Hindlimb muscle (tissue), 1 donor: ENCODE measurements around the gene SFRP4. TPM values are rescaled to one million over a fixed set of nuclear protein-coding genes. Genes with fewer than 3 reads are reported as not detected.
"Not testable (repeated sequence)": the region's sequence is repeated elsewhere in the genome, so short reads cannot be mapped to it uniquely, and the experiment has no call there.

Source experiments
- DNase-seq: peaks from one replicate; pipeline ENCODE4 v3.0.0-alpha.2; 2013
- polyA plus RNA-seq: library from polyadenylated mRNA; unstranded; fragments of 120-200 nt; gene quantifications from one replicate; pipeline ENCODE4 v1.2.1, GENCODE V29; 2013; ENCODE audit not compliant: insufficient read length

Gene SFRP4
- 7.8 TPM for polyA plus RNA-seq

DNA sequence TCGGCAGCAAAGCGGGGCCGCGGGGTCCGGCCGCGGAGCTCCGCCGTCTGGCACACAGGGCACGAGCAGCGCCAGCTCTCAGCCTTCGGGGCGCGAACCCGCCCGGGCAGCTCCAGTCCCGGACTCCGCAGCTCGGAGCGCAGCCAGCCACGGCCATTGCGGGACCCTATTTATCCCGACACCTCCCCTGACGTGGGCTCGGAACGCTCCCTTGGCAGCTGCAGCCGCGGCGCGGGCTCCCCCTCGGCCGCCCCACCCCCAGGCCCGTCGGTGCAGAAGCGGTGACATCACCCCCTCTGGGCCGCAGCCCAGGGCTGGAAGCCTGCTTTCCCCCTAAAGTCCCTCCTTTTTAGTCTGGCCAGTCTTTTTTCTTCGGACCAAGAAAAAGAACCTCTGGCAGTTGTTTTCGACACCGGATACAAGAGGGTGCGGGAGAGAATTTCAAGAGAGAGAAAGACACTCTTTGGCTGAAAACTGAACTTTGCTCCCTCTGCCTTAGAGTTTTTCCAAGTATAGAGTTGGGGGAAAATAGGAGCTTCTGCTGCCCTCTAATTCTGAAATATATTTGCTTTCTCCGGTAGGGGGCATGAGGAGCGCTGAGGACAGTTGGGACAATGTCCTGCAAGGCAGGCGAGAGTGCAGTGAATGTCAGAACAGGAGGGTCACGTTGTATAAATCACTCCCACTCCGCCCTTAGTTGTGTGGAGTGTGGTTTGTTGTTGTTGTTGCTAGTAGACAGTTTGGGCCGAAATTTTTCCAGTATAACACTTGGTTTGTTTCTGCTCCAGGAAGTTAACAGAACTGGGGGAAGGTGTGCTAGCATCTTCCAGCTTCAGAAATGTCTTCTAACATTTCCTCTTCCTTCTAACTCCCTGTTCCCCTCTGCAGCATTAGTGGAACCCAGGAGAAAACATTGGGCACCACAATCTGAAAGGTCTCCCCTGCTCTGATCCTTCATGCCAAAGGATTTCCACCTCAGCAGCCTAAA lies at the start of gene SFRP4:
Gene SFRP4 (minus strand): TSS at position 145 of the 988 bp plus-strand sequence. CDS start 280 bp downstream, outside the sequence.
- peak; percentile 91 for DNase-seq

DNA sequence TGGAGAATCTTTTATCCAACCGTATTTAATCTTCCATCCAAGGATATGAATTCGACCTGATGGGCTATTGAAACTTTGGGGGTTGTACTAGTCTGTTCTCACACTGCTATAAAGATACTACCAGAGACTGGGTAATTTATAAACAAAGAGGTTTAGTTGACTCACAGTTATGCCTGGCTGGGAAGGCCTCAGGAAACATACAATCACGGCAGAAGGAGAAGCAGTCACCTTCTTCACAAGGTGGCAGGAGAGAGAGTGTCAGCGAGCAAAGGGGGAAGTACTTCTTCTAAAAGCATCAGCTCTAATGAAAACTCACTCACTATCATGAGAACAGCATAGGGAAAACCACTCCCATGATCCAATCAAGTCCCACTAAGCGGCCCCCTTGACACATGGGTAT lies 47.6 kb upstream of the SFRP4 start:
- DNase-seq: no peak

DNA sequence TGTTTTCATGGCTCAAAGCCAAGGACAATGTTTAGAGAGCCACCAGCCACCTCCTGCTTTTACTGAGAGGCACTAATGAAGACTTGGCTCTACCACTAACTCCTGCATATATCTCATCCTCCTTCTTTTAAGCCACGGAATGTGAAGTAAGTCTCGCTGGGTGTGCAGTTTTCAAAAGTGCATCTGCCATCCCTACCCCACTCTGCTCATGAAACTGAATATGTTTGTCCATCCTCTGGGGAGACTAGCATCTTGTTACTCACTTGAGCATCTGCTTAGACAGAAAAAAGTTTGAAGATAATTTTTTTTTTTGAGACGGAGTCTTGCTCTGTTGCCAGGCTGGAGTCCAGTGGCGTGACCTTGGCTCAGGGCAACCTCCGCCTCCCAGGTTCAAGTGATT lies 44.6 kb upstream of the SFRP4 start:
- no peak for DNase-seq

DNA sequence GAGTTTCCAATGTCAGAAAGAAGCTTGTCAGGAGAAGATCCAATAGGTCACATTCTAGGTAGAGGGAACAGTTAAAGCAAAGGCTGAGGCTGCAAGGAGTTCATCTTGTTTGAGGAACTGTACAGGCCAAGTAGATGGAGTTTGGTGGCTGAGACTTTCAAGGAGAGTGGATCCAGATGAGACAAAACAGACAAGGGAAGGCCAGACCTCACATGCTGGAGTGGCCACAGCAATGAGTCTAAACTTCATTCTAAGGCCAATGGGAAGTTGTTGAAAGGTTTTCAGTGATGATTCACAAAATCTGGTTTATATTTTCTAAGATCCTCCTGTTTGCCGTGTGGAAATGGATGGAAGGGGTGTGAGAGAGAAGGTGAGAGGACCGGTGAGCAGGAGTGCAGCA lies 43.9 kb upstream of the SFRP4 start:
- DNase-seq: no peak

DNA sequence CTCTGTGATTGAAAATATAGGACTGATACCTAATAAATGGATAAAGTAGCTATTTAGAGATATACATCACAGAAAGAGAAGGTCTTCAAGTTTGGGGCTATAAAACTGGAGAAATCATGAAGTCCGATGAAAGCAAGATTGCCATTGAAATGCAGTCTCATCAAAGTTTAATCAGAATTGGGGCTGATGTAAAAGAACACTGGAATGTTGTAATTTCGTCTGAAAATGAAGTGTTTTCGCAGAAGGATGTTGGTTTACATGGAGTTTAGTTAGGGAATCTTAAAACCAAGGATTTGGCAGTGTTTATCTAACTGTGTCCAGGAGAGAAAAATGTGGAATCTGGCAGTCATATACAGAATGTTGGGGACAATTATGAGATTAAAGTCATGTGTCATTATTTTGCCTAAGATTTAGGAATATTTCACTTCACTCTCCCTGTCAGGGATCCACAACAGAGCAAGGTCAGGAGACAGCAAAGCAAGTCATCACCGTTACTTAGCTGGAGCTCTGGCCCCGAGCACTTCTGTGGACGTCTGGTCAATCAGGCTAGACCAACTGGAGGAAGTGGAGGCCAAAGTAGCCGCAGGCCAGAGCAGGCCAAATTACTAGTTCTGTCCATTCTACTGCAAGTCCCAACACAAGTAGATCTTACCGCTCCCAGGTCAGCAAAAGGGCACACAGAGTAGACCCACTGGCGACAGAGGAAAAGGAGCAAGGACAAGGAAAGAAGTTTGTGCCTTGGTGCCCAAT lies 40.8 kb upstream of the SFRP4 start:
- DNase-seq: no peak

DNA sequence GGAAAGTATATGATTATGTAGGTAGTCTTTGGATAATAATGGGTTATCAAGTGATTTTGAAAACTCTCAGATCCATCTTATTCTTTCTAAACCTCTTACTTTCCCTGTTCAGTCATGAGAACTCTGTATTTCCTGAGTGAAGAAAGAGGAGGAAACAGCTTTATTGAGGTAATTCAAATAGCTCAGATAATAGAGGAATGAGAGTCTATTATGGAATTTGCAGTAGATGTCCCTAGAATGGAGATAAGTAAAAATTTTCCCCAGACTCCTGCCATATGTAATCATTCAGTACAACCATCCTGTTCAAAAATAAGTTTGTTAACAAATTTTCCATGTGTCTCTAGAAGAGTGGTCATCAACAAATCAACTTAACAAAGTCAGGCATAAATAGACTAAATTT lies 40.2 kb upstream of the SFRP4 start:
- no peak for DNase-seq

DNA sequence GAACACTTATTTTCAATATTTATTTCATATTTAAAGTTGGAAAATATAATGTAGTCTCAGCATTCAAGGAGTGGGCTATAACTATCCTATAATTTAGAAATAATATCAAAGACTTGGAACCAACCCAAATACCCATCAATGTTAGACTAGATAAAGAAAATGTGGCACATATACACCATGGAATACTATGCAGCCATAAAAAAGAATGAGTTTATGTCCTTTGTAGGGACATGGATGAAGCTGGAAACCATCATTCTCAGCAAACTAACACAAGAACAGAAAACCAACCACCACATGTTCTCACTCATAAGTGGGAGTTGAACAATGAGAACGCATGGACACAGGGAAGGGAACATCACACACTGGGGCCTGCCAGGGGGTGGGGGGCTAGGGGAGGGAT lies 37.6 kb upstream of the SFRP4 start:
- DNase-seq: not testable (repeated sequence)

DNA sequence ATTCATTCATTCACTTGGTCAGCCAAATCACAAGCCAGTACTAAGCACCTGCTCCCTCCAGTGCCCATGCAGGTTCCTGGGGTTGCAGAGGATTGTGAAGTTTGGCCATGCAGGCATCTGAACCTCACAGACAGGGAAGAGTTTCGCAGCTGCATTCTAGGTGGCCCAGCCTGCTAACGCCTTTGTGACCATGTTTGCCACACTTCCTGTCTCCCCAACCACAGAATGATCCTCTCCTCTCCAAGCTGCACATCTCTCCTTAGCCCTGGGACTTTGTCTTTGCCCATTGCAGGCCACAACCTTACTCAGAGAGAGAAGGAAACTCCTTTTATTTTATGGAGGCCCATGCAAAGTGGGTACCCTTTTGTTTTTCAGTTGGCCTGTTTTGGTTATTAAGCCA lies 35.6 kb upstream of the SFRP4 start:
- no peak for DNase-seq

DNA sequence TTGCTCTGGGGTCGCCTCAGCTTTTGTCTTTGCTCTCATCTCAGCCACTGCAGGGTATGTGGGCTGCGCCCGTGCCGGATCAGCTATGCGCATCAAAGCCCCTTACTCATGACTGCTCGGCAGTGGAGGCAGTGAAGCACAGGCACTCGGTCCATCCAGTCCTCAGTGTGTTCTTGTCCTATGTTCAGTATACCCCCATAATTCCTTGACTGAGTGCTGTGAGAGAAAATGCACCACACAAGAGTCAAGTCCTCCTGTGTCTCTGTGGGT lies 31.3 kb upstream of the SFRP4 start:
- DNase-seq: no peak

DNA sequence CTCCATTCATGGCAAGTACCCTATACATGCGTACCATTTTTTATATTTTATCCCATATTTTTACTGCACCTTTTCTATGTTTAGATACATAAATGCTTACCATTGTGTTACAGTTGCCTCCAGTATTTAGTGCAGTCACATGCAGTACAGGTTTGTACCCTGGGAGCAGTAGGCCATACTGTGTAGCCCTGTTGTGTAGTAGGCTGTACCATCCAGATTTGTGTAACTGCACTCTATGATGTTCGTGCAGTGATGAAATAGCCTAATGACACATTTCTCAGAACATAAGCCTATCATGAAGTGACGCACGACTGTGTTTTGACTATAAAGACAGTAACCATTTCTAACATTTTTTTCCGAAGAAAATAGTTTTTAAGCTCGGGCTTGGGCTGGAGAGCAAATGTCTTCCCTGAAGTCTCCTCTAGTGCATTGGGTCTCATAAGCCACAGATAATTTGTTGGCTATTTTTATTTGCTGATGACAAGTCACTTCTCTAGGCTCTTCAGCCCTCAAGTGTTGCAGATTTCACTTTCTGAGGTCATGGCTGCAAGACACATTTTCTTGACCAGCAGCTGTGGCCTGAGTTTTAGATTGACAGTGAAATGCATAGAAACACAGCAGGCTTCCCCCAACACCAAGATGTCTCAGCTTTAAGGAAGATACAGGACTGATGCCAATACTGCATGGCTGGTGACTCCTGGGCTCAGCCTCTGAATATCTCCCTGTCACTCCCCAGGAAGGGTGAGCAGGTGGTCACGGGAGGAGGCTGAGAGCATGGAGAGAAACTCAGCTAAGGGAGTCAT lies 30.7 kb upstream of the SFRP4 start:
- no peak for DNase-seq

DNA sequence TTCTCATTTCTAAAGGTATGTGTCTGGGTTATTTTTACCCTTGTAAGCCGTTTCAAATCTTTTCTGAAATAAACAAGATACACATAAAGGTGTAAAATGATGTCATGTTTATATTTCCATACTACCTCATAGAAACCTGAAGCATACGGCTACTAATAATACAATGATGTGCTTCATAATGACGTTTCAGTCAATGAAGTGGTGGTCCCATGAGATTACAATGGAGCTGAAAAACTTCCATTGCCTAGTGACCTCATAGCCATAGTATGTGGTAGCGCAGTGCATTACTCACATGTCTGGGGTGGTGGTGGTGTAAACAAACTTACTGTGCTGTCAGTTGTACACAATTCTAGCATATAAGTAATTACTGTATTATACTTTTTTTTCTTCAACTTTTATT lies 28.7 kb upstream of the SFRP4 start:
- no peak for DNase-seq

DNA sequence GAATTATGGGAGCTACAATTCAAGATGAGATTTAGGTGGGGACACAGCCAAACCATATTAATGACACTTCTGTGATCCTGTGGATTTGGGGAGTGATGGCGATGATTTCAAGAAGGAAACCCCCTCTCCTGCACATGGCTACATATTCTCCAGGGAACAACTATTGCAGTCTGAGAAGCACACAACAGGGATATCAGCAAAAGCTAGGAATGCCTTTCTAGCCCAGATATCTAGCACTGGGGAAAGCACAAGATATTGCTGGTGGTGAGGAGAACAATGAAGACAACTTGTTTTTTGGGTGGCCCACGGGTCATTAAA lies 28.1 kb upstream of the SFRP4 start:
- no peak for DNase-seq

DNA sequence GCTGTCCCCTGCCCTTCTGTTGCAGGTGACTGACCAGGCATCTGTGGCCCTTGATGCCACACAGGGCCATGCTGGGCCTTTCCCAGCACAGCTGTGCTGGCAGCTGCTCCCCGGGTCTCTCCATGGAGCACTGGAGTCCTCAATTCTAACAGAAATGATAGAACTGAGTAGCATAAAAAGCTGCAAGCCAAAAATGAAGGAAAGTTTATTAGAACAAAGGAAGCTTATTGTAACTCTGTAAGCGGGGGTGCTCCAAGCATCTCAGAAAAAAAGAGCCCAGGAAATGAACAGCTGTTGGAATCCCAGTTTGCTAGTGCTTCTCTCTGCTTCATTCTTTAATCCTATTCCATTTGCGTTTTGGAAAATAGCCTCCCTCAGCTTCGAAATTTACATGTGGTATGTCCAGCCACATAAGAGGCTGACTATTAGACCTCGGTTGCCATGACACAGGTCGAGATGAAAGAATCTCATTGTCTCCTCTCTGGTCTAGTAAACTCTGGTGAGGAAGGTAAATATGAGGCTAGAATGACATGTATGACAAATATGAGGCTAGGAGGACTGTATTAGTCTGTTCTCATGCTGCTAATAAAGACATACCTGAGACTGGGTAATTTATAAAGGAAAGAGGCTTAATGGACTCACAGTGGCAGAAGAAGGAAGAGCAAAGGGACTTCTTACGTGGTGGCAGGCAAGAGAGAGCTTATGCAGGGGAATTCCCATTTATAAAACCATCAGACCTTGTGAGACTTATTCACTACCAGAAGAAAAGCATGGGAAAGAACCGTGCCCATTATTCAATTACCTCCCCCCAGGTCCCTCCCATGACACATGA lies 27.5 kb upstream of the SFRP4 start:
- DNase-seq: peak; percentile 55

DNA sequence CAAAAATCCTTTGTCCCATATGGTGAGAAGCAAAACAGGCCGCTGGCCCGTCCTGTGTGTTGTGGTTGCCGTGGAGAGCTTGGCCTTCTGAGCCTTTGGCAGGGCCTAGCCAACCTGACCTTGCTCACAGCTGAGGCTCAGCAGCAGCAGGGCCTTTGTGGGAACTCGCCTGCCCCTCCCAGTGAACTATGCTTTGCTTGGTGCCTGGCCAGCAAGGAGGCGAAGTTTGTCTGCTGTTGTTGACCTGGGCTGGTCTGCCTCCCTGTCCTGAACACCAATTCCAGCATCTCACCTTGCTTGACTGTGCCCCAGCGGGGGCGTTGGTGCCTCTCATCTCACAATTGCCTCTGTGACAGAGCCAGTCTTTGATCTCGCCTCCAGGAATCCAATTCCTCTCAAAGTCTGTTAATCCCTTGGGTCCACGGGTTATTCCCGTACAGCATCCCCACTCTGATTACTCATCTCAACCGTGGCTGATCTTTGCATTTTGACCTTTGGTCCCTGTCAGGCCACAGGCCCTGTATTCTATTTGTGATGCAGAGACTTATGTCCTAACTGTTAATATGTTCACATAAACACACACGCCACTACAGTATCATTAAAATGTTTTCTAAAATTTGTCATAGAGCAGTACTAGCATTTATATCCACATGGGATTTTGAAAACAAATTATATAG lies 26.5 kb upstream of the SFRP4 start:
- DNase-seq: peak; percentile 55

DNA sequence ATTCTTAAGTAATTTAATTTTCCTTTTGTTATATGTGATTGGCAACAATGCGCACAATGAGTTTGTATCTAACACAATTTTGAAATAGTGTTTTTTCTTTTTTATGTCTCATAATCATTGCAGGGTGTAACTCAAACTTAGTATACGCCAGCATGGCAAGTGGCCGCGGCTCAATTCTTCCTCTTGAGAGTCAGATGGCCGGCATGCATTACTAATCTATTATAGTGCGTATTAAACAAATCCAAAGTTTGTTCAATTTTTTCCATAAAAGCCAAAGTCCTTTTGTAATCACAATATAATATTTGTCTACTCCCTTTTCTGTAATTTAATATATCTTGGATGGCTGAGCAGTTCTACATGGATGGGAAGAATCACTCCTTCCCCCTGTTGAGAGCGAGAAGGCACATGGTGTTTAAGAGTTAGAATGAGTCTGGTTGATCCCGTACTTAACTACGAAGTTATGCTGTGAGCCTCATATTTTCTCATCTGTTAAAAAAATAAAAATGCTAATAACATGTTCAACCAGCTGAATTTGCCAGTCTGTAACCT lies 16.5 kb upstream of the SFRP4 start:
- no peak for DNase-seq

DNA sequence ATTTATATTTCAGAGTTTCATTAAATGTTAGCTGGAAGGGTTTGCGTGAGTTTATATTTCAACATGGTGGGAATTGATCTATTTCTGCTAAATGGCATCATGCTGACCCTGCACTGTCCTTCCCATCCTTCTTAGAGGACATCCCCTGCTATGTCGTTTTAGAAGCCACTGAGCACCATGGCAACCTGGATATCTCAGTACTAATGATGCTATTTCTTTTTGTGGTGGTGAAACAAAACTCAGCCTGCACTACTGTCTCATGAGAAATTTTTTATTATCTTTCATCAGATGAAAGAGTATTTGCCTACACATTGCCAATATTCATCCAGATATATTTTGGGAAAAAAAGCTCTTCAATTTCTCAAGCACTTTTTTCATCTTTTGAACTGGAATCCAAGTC lies 15.9 kb upstream of the SFRP4 start:
- DNase-seq: no peak

DNA sequence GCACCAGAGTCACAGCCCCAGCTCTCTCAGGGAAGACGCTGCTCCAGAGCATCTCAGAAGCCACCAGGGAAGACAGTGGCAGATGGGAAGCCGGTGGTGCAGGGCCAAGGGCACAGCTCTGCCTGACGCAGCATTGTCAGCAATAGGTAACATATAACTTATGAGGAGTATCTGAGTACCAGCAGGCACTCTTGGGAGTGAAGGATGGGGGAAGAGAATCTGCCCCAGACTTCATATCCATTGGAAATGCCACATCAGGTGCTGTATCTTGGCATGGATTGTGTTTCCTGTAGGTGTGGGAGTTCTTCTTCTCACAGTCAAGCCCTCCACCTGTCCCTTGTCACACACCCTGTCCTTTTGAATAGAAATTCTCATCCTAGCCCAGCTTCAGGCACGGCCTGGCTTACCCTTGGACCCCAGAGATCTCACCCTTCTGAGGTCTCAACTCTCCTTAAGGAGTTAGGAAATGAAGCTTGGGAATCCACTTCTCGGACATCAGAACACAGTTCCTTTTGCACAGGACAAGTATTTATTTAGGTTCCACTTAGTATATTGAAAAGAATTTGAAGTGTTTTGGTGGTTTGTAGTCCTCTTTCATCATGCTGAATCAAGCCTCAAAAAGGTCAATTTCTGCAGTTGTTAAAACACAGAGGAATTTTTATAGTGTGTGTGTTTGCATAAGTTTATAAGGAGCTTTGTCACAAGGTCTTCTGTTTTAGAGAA lies 13.8 kb upstream of the SFRP4 start:
- no peak for DNase-seq

DNA sequence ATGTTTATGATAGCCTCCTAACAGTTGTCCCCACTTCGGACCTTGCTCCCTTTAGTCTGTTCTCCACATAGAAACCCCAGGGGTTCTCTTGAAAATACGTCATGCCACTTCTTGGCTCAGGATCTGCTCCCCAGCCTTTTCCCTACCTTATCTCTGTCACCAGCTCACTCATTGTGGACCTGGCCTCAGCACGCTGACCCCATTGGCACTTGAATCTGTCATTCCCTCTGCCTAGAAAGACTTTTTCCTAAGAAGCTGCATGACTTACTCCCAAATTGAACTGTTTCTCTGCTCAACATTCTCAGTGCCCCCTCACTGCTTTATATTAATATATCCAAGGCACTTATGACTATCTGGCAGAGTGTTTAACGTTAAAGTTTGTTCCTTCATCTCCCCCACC lies 12.3 kb upstream of the SFRP4 start:
- no peak for DNase-seq

DNA sequence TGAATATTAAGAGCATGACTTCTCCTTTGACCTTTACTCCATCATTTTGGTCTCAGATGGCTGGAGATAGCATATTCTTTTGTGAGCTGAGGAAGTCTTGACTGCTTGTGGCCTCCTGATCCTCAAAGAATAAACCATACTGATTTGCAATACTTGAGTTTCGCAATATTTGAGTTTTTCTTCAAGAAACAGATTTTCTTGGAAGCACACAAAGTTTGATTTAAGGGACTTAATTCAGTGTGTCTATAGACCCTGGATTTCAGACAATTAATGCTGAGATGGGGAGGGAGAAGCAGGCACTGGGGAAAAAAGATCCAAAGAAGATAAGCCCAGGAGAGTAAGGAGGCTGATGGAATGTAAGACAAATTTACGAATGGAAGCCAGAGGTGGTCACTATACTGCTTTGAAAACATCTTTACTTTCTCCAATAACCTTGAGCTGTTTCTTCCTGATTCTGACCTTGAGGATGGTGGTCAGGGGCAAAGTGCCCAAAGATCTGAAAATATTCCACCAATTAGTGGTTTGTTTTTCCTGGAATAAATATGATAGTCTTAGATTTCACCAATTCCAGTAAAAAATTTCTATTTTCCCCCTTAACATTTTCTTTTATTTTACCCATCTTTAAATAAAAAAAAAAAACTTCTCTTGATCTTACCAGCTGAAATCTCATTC lies 11.3 kb upstream of the SFRP4 start:
- DNase-seq: no peak

DNA sequence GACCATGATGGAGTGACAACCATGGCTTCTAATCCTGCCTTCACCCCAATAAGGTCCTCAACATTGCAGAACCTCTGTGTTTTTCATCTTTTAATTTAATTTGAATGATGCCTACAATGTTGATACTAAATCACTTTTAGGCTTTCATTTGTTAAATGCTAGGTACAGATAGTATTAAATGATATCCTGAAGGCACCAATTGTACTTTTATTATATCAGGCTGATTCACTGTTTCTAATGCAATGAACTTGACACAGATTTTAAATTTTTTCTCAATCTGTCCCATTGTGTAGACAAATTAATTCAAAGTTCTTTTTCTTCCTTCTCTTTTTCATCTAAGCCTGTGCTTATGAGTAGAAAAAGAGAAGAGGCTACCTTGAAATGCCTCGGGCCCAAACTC lies 9.0 kb upstream of the SFRP4 start:
- no peak for DNase-seq
